HG03066 (cell line): Measurements from ENCODE around the gene CSAD.
A peak's percentile ranks its signal among the peaks of the same experiment; 100 is the strongest.

Experiments used
- ATAC-seq: cut with Tn5 transposase; IDR thresholded peaks from one replicate; pipeline ENCODE4 v1.9.1; 2021; ENCODE audit warnings: low read depth; ENCODE audit not compliant: unreplicated experiment

Gene CSAD

GRCh38 chr12:53160000-53160399 is 20.7 kb downstream of the CSAD start:
- no peak for ATAC-seq

GRCh38 chr12:53159195-53159839 is 21.4 kb downstream of the CSAD start:
- peak; percentile 85 for ATAC-seq

GRCh38 chr12:53152390-53152789 is 28.3 kb downstream of the CSAD start:
- ATAC-seq: no peak

DNA sequence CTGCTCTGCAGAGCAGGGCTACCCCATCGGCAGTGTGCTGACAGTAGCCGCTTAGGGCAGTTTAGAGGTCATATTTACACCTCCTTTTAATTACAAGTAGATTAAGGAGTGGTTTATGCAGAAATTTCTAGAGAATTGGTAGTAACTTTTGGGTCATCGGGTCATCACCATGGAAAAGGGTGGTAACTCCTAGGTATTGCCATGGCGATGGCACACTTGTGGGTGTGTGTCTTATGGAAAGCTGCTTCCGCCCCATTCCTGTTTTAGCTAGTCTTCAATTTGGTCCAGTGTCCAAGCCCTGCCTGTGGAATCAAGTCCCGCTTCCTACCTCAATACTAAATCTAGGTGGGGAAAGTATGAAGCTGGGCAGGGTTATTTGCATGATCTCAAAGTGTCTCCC is 29.7 kb downstream of the CSAD start:
- ATAC-seq: no peak

GRCh38 chr12:53147653-53148052 is 33.1 kb downstream of the CSAD start:
- ATAC-seq: no peak

GRCh38 chr12:53147181-53147580 is 33.5 kb downstream of the CSAD start:
- no peak for ATAC-seq

DNA sequence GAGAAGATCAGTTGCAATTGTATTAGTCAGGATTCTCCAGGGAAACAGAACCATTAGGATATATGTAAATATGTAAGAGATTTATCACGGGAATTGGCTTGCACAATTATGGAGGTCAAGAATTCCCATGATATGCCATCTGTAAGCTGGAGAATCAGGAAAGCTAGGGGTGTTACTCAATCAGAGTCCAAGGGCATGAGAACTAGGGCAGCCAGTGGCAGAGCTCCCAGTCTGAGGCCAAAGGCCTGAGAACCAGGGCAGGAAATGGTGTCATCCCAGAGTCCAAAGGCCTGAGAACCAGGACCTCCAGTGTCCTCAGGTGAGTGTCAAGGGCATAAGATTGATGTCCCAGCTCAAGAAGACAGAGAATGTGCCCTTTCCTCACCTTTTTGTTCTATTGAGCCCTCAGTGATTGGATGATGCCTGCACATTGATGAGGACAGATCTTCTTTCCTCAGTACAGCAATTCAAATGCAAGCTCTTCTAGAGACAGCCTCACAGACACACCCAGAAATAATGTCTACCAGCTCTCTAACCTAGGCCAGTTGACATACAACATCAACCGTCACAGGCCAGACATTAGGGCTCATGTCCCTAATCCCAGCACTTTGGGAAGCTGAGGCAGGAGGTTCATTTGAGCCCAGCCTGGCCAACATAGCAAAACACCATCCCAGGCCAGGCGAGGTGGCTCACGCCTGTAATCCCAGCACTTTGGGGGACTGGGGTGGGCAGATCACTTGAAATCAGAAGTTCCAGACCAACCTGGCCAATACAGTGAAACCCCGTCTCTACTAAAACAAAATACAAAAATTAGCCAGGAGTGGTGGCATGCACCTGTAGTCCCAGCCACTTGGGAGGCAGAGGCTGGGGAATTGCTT is 35.1 kb downstream of the CSAD start:
- no peak for ATAC-seq

- no peak for ATAC-seq
These were observed 37.4 kb downstream of the CSAD start for GRCh38 chr12:53143355-53143754.

DNA sequence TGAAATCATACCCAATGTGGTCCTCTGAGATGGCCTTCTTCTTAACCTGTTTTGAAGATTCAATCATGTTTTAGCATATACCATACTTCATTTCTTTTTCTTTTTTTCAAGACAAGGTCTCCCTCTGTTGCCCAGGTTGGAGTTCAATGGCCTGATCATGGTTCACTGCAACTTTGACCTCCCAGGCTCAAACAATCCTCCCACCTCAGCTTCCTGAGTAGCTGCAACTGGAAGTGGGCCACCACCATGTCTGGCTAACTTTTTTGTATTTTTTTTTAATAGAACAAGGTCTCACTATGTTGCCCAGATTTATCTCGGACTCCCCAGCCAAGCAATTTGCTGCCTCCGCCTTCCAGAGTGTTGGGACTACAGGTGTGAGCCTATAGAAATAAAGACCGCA is 47.0 kb downstream of the CSAD start:
- ATAC-seq: no peak

GRCh38 chr12:53131844-53132243 is 48.9 kb downstream of the CSAD start:
- ATAC-seq: no peak

GRCh38 chr12:53128780-53129569 is 51.8 kb downstream of the CSAD start:
- no peak for ATAC-seq

GRCh38 chr12:53127169-53127568 is 53.6 kb downstream of the CSAD start:
- no peak for ATAC-seq

- no peak for ATAC-seq
These were observed 56.4 kb downstream of the CSAD start for GRCh38 chr12:53124352-53124723.

GRCh38 chr12:53123578-53124351 is 57.0 kb downstream of the CSAD start:
- no peak for ATAC-seq

- ATAC-seq: no peak
These were observed 57.7 kb downstream of the CSAD start for GRCh38 chr12:53122961-53123468.

DNA sequence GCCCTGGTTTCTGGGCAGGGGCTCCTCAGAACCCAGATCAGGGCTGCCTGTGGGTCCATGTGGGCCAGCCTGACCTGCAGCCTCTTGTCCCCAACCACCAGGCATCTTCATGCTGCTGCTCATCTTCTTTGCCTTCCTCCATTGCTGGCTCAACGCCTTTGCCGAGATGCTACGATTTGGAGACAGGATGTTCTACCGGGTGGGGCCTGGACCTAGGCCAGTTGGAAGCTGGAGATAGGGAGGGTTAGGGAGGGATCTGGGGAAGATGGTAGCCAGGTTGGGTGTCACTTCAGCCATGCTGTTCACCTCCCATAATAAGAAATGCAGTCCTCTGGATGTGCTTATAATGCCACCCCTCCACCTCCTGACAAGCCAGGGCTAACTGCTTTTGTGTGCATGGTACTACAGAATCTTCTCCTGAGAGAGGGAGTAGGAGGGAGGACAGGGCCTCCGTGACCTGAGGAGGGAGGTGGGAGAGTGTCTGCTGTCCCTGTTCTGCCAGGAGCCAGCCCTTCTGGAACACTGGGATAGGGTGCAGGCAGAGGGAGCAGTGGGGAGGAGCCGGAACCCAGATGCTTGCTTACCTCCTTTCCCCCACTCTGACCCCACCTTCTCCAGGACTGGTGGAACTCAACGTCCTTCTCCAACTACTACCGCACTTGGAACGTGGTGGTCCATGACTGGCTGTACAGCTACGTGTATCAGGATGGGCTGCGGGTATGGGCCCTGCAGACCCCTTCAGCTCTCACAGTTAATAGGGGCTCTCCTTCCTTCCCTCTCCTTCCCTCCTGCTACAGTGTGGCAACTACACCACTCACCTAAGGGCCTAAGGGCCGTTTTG is 59.8 kb downstream of the CSAD start:
- ATAC-seq: no peak

DNA sequence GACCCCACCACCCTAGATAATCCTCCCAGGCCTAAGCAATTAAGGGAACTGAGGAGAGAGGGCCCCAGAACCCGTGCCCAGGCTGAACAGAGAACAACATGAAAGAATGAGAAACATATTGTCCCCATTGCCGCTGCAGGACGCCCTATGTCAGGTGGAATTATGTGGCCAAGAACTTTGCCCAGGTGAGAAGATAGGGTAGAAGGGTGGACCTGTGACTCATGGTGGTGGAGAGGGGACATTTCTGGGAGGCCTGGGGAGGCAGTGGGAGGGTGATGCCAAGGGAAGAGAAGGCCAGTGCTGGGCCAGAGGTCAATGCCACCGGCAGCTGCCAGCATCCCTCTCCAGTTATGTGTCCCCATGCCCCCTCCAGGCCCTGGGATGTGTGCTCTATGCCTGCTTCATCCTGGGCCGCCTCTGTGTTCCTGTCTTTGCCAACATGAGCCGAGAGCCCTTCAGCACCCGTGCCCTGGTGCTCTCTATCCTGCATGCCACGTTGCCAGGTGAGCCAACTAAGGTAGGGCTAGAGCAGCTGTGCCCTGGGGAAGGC is 61.9 kb downstream of the CSAD start:
- no peak for ATAC-seq

- ATAC-seq: no peak
These were observed 64.7 kb downstream of the CSAD start for GRCh38 chr12:53115891-53116648.
